DMS 273 (cell line): ENCODE results near the gene C2CD4A.

Experiments used
- DNase-seq: peaks from one replicate; lab custom pipeline; 2025; ENCODE audit not compliant: unreplicated experiment; lab: John Stamatoyannopoulos, UW

C2CD4A gene

GRCh38 chr15:62093809-62094208, 27.0 kb downstream of the C2CD4A start:
- DNase-seq: no peak

GRCh38 chr15:62094388-62094787, 27.6 kb downstream of the C2CD4A start:
- DNase-seq: no peak

GRCh38 chr15:62099094-62099601, 32.4 kb downstream of the C2CD4A start:
- DNase-seq: no peak

GRCh38 chr15:62103431-62103830, 36.7 kb downstream of the C2CD4A start:
- no peak for DNase-seq

- DNase-seq: no peak
These were observed 37.6 kb downstream of the C2CD4A start for GRCh38 chr15:62104401-62104800.

GRCh38 chr15:62104846-62105245, 38.1 kb downstream of the C2CD4A start:
- DNase-seq: no peak

GRCh38 chr15:62105266-62105665, 38.5 kb downstream of the C2CD4A start:
- no peak for DNase-seq

GRCh38 chr15:62106096-62106495, 39.3 kb downstream of the C2CD4A start:
- DNase-seq: no peak

GRCh38 chr15:62107571-62108121, 40.9 kb downstream of the C2CD4A start:
- no peak for DNase-seq

GRCh38 chr15:62108411-62108810, 41.6 kb downstream of the C2CD4A start:
- no peak for DNase-seq

GRCh38 chr15:62109437-62109836, 42.7 kb downstream of the C2CD4A start:
- DNase-seq: peak; percentile 73

- DNase-seq: peak; percentile 84
These were observed 43.4 kb downstream of the C2CD4A start for GRCh38 chr15:62109982-62110851.

GRCh38 chr15:62112081-62112480, 45.3 kb downstream of the C2CD4A start:
- DNase-seq: no peak

GRCh38 chr15:62112616-62113593, 46.1 kb downstream of the C2CD4A start:
- peak; percentile 40 for DNase-seq

GRCh38 chr15:62115847-62116246, 49.1 kb downstream of the C2CD4A start:
- DNase-seq: no peak

- DNase-seq: peak; percentile 6
These were observed 51.9 kb downstream of the C2CD4A start for GRCh38 chr15:62118520-62119226.

- peak; percentile 57 for DNase-seq
These were observed 52.6 kb downstream of the C2CD4A start for GRCh38 chr15:62119227-62119864.

GRCh38 chr15:62119874-62120273, 53.1 kb downstream of the C2CD4A start:
- no peak for DNase-seq
